GM12865 (cell line): ENCODE measurements around the gene CAPZB.

ENCODE experiments used
- DNase-seq: peaks from one replicate; pipeline ENCODE4 v3.0.0; 2010; ENCODE audit warnings: low read depth
- H3K4me3 ChIP-seq: 2 replicates; pipeline ENCODE4 v1.5.1; 2011; ENCODE audit warnings: mild to moderate bottlenecking, low read depth, low read length, control low read depth
- CTCF ChIP-seq: IDR thresholded peaks from 2 replicates; pipeline ENCODE4 v1.5.1; 2011; ENCODE audit warnings: low read length, control low read depth, low read depth, inconsistent platforms; ENCODE audit not compliant: insufficient read depth; ENCODE audit errors: missing control alignments

CAPZB gene

DNA sequence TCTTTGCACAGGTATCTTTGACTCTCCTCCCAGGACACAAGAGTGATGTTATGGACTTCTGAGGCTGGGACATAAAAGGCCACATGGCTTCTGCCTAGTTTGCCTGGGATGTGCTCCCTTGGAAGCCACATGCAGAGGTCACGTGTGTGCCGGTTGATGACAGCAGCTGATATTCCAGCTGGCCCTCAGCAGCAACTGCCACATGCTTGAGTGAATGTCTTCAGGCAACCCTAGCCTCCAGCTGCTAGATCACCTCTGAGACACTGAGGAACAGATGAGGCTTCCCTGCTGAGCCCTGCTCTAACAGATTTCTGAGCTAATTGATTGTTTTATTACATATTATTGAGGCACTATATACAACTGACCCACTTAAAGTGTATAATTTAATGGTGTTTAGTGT lies 185.1 kb downstream of the CAPZB start:
- no peak for TF ChIP-seq CTCF
- H3K4me3 ChIP-seq, result no peak overlapping the region

DNA sequence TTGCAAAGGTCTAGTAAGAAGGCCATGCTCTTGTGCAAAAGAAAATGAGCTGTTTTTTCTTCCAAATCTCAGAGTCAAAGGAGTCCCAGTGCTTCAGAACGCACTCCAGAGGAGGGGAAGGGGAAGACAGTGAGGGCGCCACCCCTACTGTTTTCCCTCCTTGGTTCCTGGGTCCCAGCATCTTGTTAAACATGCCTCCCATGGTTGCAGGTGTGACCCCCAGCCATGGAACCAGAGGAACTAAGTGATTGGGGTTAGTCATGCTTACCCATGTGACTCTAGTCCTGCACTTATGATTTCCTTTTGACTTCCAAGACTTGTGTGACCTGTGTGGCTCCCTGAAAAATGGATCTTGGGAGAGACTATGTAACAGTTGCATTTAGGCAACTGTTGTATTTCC lies 190.7 kb downstream of the CAPZB start:
- TF ChIP-seq CTCF, result no peak
- no peak overlapping the region for H3K4me3 ChIP-seq
- DNase-seq, result no peak

More for the DNA sequence above, 185.1 kb downstream of the CAPZB start:
- no peak for DNase-seq

- no peak overlapping the region for H3K4me3 ChIP-seq
These were observed 196.1 kb downstream of the CAPZB start for GRCh38 chr1:19289244-19289643.

More at GRCh38 chr1:19289244-19289643, 196.1 kb downstream of the CAPZB start:
- DNase-seq, result no peak
- no peak for TF ChIP-seq CTCF
